Measurements from ENCODE around the gene FBXO31. TPM values are rescaled to one million over a fixed set of nuclear protein-coding genes. Genes with fewer than 3 reads are reported as not detected.

Gene FBXO31
- total and polyA plus RNA-seq, 10 of the 15 experiments (the other 5 are each of a cell fraction or from before 2014, with no cell fraction given): 0.19 to 33.1 (median 10.3) TPM

DNA sequence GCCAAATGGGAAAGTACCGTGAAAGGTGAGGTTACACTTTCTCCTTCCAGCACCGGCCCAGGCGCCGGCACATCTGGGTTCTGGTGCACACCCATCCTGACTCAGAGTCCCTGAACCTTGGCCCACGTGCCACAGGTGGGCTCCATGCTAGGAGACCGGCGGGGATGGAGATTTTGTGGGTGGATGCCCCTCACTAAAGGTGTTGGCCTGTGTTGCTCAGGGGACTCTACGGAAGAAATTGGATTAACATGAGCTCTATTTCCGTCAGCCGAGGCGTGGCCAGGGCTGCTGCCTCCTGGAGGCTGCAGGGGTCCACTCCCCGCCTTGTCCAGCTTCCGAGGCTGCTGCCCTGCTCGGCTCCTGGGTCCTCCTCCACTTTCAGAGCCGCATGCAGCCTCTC, 30.8 kb downstream of the FBXO31 start:
- Histone ChIP-seq H2AFZ (ENCODE audit: control insufficient read depth, low read depth, low read length) (no peak overlapping the region), H3K4me1 (ENCODE audit: control insufficient read depth, insufficient read depth, low read length) (no peaks in the 10 kb centered on the region), H4K20me1 (ENCODE audit: control insufficient read depth, insufficient read depth) (no peaks in the 10 kb centered on the region), H3K27ac (ENCODE audit: control insufficient read depth, insufficient read depth) (no peak overlapping the region), H3K36me3 (ENCODE audit: control insufficient read depth in 2 of 2, insufficient read depth in 2 of 2, low read length in 1 of 2) (peaks cover 3 to 4% of the 10 kb centered on the region in 2 experiments; a peak in 2 of 4 replicates), H3K4me3 (no peak overlapping the region), H3K9ac (ENCODE audit: control insufficient read depth, insufficient read depth, low read length) (no peak overlapping the region), H3K79me2 (ENCODE audit: control insufficient read depth, insufficient read depth, low read length) (no peaks in the 10 kb centered on the region), H3K4me2 (ENCODE audit: control insufficient read depth, insufficient read depth) (no peak overlapping the region), H3K27me3 (replicated peaks in 1 of 2; ENCODE audit: control insufficient read depth in 2 of 2, insufficient read depth in 2 of 2, low read length in 1 of 2) (no peaks in the 10 kb centered on the region), H3K9me3 (replicated peaks; ENCODE audit: control insufficient read depth, insufficient read depth, low read length) (no peaks in the 10 kb centered on the region)
- CTCF ChIA-PET: no interaction called here
- DNase-seq (ENCODE audit: low read depth, low spot score): no peak
- no TSS peak for BruUV-seq (replicated peaks)
- 99% methylated on average over 15 of the region's 15 CpGs for WGBS (ENCODE audit: insufficient coverage, insufficient replicate concordance, low lambda C conversion rate, missing lambda C conversion rate)
- SMC1A ChIA-PET (ENCODE audit: uncharacterized antibody, unreplicated experiment): no interaction called here
- TF ChIP-seq YBX1 (IDR thresholded peaks at IDR 0.05) (no peak), FOXM1 (IDR thresholded peaks at IDR 0.05; ENCODE audit: low read depth, low read length) (no peak), PAX5 (IDR thresholded peaks at IDR 0.05; ENCODE audit: borderline replicate concordance, low read depth, low read length) (no peak)
- TF ChIP-seq, protein P1, sequence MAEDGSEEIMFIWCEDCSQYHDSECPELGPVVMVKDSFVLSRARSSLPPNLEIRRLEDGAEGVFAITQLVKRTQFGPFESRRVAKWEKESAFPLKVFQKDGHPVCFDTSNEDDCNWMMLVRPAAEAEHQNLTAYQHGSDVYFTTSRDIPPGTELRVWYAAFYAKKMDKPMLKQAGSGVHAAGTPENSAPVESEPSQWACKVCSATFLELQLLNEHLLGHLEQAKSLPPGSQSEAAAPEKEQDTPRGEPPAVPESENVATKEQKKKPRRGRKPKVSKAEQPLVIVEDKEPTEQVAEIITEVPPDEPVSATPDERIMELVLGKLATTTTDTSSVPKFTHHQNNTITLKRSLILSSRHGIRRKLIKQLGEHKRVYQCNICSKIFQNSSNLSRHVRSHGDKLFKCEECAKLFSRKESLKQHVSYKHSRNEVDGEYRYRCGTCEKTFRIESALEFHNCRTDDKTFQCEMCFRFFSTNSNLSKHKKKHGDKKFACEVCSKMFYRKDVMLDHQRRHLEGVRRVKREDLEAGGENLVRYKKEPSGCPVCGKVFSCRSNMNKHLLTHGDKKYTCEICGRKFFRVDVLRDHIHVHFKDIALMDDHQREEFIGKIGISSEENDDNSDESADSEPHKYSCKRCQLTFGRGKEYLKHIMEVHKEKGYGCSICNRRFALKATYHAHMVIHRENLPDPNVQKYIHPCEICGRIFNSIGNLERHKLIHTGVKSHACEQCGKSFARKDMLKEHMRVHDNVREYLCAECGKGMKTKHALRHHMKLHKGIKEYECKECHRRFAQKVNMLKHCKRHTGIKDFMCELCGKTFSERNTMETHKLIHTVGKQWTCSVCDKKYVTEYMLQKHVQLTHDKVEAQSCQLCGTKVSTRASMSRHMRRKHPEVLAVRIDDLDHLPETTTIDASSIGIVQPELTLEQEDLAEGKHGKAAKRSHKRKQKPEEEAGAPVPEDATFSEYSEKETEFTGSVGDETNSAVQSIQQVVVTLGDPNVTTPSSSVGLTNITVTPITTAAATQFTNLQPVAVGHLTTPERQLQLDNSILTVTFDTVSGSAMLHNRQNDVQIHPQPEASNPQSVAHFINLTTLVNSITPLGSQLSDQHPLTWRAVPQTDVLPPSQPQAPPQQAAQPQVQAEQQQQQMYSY (CRISPR knock-in tag; IDR thresholded peaks at IDR 0.05): no peak
- TF ChIP-seq, protein P2, sequence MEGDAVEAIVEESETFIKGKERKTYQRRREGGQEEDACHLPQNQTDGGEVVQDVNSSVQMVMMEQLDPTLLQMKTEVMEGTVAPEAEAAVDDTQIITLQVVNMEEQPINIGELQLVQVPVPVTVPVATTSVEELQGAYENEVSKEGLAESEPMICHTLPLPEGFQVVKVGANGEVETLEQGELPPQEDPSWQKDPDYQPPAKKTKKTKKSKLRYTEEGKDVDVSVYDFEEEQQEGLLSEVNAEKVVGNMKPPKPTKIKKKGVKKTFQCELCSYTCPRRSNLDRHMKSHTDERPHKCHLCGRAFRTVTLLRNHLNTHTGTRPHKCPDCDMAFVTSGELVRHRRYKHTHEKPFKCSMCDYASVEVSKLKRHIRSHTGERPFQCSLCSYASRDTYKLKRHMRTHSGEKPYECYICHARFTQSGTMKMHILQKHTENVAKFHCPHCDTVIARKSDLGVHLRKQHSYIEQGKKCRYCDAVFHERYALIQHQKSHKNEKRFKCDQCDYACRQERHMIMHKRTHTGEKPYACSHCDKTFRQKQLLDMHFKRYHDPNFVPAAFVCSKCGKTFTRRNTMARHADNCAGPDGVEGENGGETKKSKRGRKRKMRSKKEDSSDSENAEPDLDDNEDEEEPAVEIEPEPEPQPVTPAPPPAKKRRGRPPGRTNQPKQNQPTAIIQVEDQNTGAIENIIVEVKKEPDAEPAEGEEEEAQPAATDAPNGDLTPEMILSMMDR (IDR thresholded peaks at IDR 0.05 in 2 of 3, conservative IDR thresholded peaks at IDR 0.05 in 1 of 3; ENCODE audit: control insufficient read depth in 2 of 3, extremely low read depth in 1 of 3, insufficient read depth in 1 of 3, low read depth in 3 of 3, low read length in 3 of 3): no peak
- ATAC-seq: no peak
- in situ Hi-C loops (cut with MboI): no loop called here
- intact Hi-C loops (cut with micrococcal nuclease; ENCODE audit: unreplicated experiment): no loop called here
- FAIRE-seq: no peak
- POLR2A ChIA-PET: no interaction called here
- RAD21 ChIA-PET (ENCODE audit: unreplicated experiment): no interaction called here
